ENCODE results near the gene SP100.
"Not testable (repeated sequence)": the region's sequence is repeated elsewhere in the genome, so short reads cannot be mapped to it uniquely, and the experiment has no call there.

SP100 gene

GRCh38 chr2:230416061-230416721, at the start of gene SP100:
Gene SP100 (plus strand): TSS chr2:230416201. CDS start chr2:230416297, 96 bp downstream.
- peak in 9 of 14 donors; percentile 11 to 49 (median 25) for DNase-seq

- DNase-seq: no peak
These were observed 33.9 kb upstream of the SP100 start for GRCh38 chr2:230382108-230382507.

DNA sequence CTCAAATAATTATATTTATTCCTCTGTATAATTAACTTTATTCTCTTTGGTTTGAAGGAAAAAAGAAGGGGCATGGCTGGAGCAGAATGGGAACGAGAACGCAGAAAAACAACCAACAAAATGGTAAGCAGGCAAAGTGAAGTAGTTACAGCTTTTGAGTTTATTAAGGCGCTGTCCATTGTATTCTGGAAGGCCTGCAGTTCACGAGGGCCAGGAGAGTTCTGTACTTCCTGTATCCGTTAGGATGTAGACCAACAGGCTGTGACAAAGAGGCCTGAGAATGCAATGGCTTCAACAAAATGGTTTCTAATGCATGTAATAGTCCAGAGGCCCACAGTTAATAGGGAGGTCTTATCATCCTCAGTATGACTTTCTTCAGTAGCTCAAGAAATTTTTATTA, 32.5 kb upstream of the SP100 start:
- DNase-seq: no peak

GRCh38 chr2:230384986-230385385, 31.0 kb upstream of the SP100 start:
- DNase-seq: no peak

DNA sequence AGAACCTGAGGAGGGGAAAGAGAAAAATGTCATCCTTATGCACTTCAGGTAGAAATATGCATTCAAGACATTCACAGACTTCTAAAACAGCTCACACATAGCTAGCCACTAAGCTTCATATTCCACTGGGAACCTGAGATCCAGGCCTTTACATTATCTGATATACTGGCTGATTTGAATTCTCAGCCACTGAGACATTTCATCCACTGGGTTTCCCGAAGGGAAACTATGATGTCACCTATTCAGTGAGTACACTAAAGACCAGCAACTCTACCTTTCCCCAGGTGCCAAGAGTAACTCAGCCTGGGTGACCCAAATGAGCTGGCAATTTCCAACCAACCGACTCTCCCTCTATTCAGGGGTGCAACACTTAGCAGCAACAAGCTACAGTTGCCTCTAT, 21.7 kb upstream of the SP100 start:
- DNase-seq: no peak

DNA sequence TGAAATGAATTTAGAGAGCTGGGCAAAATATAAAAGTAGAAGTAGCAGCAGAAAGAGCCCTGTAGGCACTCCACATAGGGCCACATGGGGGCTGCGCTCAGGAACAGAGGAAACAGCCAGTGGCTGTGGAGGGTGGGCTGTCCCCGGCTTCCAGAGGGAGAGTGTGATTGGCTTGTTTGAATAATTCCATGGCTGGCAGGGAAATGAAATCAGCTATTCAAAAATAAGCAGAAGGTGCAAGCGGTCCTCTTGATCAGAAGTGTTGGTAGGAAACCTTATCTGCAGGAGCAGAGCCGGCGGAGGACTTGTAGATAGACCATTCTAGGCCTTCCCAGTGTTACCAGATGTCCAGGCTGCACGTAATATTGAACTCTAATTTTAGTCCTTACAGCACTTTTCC, 17.3 kb upstream of the SP100 start:
- DNase-seq: not testable (repeated sequence)

DNA sequence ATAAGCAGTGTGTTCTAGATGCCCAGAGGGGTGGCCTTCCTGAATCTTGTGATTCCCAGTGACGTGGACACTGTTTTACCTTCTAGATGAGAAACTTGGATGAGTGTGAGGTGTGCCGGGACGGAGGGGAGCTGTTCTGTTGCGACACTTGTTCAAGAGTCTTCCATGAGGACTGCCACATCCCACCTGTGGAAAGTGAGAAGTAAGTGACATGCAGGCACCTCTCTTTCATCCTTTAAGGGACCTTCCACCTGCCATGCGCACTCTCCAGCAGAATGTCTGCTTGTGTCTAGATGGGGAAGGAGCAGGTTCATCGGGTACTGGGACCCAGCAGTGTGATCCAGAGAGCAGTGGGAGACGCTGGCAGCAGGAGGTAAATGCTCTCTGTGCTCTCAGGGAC, 16.0 kb upstream of the SP100 start:
- DNase-seq: no peak

- DNase-seq: no peak
These were observed 15.5 kb upstream of the SP100 start for GRCh38 chr2:230400454-230400853.

DNA sequence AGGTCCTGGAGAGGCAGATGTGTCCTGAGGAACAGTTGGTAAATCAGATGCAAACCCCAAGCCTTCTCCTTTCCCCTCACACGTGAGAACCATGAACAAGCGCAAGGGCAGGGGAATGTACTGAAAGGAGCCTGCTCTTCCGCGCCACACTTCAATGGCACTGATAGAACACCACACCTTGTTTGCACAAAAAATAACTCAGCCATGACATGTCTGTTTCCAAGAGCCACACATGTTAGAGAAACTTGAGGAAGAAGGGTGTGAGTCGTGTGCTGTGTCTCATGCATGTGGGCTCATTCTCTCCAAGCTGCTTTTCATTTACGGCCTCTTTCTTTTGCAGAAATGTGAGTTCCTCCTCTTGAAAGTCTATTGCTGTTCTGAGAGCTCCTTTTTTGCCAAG, 15.0 kb upstream of the SP100 start:
- not testable (repeated sequence) for DNase-seq

DNA sequence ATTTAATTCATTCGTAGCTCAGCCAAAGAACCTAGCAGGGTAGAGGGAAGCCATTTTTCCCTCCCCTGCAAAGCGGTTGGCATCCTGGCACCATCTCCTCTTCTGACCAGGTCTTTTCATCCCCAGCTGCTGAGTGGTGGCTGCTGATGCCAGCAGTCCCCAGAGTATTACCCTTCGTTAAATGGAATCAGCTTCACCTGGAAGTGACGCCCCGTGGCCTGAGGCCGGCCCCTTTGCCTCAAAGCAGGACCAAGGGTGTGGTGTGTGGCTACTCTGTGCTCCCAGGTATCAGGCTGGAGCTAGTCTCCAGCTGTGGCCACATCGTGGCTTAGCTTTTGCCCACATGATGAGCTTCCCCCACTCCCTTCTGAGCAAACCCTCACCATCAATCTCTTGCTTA, 12.3 kb upstream of the SP100 start:
- no peak for DNase-seq

DNA sequence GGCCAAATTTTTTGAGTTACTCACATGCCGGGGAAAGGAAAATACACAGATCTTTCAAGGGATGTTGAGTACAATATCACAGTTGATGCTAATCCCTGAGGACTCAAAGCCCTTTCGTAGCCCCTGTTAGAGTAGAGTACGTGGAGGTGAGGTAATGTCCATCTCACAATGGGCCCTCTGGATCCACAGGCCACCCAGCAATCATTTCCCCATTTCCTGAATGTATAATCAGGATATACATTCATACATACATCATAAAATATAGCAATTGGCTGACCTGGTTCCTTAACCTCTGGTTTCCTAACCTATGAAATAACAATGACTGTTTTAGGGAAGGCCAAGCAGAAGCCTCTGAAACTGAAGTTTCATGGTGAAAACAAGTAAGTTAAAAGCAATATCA, 10.2 kb upstream of the SP100 start:
- no peak for DNase-seq

DNA sequence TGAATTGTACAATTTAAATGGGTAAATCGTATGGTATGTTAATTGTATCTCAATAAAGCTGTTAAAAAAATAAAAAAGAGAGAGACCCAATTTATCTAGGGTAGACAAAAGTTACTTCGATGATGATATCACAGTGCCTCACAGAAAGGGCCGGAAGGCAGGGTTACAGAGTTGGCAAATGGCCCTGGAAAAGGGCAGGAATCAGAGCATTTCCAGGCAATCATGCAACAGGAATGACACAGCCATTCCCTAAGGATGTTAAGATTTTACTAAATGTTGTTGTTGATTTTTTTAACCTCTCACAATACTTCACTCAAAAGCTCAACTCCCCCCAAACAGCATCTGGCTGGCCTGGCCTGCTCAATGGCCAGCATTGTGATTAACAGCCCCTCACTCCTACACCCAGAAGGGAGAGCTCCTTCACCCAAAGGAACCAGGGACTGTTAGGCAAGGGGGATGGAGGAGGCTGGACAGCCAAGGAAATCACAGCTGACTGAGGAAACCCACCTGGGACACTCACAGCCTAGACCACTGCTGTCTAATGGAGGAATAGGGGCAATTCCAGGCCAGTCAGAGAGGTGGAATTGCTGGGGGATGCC, 7.7 kb upstream of the SP100 start:
- no peak for DNase-seq

GRCh38 chr2:230409316-230409715, 6.7 kb upstream of the SP100 start:
- DNase-seq: not testable (repeated sequence)

- no peak for DNase-seq
These were observed 5.7 kb upstream of the SP100 start for GRCh38 chr2:230410263-230410662.

- peak in 6 of 14 donors; percentile 10 to 51 (median 36) for DNase-seq
These were observed 5.0 kb upstream of the SP100 start for GRCh38 chr2:230410861-230411569.

DNA sequence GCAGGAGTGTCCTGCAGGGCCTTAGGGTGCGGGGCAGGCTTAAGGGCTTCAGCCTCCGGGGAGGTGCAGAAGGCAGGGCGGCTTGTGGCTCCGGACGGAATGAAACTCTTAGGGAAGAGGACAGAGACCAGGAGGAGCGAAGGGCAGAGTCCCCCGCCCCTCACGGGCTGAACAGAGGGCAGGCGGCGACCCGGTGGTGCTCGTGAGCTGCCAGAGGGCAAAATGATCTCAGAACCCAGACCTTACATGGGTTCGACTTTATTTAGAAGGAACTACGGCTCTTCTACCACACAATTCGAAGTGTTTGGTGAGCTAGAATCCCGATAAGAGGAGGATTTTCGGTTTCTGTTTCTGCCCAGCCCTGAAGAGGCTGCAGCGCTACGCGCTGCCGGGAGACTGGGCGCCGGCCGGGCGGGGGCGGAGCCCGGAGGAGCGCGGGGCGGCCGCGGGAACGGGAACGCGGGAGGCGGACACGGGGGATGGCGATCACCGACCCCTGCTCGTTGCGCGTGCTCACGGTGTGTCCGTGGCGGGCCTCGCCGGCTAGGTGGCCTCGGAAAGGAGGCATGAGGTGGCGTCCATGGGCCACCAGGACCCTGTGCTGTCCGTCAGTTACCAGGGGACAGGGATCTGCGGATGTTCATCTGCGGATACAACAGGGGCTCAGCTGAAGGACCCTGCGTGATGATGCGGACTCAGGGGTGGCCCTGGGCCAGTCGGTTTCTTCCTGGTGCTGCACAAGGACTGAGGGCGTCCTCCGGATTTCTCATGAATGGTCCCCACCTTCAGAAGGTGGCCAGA, 4.2 kb upstream of the SP100 start:
- peak in 10 of 14 donors; percentile 31 to 75 (median 56) for DNase-seq

DNA sequence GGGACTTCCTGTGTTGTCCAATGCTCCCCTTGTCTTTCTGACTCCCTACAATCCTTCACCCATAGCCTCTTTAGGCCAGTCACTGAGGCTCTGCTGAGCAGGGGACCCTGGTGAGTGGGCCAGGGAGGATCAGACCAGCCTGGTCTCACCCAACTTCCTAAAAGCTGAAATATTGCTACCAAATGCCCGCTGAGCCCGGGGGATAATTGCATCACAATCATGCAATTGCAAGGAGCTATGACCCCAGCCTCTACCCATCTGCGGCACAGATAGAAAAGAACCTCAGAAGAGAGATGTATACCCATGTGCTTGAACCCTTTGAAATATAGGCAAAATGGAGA, 3.7 kb upstream of the SP100 start:
- peak in 1 of 14 donors; percentile 33 for DNase-seq

DNA sequence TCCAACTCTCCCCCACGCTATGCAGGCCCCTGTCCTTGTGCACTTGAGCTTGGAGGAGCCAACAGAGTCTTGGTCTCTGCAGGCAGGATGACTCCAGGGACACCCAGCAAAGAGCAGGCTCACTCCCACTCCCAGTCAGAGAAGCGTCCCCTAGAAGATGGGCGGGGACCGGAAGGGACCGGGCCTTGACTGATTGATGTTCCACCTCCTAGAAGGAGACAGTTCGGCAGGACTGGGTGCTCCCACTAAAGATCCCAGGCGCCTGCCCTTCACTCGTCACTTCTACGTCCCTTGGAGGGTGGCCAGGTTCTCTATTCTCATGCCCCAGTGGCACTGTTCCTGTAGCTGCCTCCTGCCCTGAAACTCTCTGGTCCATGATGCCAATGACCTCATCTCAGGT, 3.2 kb upstream of the SP100 start:
- no peak for DNase-seq

DNA sequence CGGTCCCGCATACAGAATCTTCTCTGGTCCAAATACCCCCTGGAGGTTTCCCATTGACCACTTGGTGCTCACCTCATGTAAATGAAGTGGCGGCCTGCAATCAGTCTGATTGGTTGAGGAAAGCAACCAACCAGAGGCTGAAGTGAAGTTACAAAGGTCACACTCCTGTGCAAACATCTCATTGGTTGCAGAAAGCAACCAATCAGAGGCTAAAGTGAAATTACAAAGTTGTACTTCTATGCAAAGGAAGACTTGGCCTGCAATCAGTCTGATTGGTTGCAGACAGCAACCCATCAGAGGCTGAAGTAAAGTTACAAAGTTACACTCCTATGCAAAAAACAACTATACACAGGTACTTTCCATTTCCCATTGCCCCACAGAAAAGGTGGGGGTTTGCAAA, 2.5 kb upstream of the SP100 start:
- DNase-seq: no peak

DNA sequence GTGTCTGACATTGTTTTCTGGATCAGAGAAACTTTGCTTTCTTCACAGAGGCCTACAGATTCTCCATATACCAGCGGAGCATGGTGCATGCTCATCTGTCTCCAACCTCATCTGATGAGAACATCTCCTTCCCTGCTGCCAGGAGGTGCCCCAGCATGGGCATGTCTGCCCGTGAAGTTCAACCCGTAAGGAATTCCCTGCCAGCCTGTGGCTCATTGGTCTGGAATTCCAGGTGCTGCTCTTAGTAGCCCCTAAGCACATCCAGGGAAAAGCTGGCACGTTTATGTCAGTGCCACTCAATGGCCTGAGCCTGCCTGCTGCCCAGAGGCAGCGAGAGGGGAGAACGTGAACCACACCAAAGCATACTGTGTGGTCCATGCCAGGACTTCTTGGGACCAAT, 1.7 kb upstream of the SP100 start:
- no peak for DNase-seq

DNA sequence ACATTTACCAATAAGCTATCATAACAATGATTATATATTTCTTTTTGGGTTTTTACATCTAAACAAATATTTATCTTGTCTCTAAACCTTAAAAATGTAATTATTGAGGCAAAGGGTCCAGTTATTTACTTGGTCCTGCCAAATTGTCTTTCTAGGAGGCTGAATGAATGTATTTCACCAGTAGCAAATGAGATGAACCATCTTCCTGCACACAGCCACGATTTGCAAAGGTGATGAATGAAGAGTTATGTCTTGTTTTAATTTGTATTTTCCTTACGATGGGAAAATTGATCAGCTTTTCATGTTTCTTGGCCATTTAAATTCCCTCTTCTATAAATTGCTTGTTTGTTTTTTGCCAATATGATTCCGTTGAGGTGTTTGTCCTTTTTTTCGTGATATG, 1.4 kb downstream of the SP100 start:
- DNase-seq: no peak

GRCh38 chr2:230418341-230419016, 2.5 kb downstream of the SP100 start:
- no peak for DNase-seq

GRCh38 chr2:230419181-230419580, 3.2 kb downstream of the SP100 start:
- DNase-seq: no peak
